Gastroesophageal sphincter (tissue), 3 donors: ENCODE data around the gene CLDN1.

ENCODE experiments used
- CTCF ChIP-seq, 4 experiments: fragments of 200-600 bp in 2 of 4; fragments of 450-650 bp in 2 of 4; sonication (generic) in 1 of 4; IDR thresholded peaks; one replicate each; pipeline ENCODE4 v1.5.1; 2017 to 2019; ENCODE audit warnings: antibody characterized with exemption in 4 of 4, mild to moderate bottlenecking in 2 of 4, moderate library complexity in 2 of 4
- EP300 ChIP-seq: sonication (generic); formaldehyde crosslinking; IDR thresholded peaks from one replicate; pipeline ENCODE4 v1.6.1; 2017; ENCODE audit warnings: antibody characterized with exemption, mild to moderate bottlenecking
- POLR2A ChIP-seq, 2 donors: fragments of 450-650 bp; IDR thresholded peaks; one replicate each; pipeline ENCODE4 v1.6.1; 2017; ENCODE audit warnings: antibody characterized with exemption in 2 of 2, mild to moderate bottlenecking in 2 of 2, moderate library complexity in 1 of 2
- POLR2AphosphoS5 ChIP-seq: sonication (generic); formaldehyde crosslinking; IDR thresholded peaks from one replicate; pipeline ENCODE4 v1.6.1; 2017; ENCODE audit warnings: antibody characterized with exemption

DNA sequence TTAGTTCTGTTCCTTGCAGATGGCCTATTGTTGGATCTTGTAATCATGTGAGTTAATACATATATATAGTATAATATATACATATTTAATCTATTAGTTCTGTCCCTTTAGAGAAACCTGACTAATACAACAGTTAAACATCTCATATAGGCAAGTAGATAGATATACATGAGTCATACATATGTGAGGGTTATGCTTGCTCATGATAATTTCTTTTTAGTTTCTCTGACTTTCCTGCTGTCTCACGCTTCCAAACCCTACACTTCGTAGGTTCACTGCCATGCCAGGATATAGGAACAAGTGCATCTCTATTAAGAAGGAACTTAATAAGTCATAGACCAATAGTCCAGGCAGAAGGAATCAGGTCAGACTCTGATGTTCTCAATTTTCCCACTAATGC is 48.9 kb upstream of the CLDN1 start:
- TF ChIP-seq CTCF (IDR thresholded peaks at IDR 0.05), result no peak
- no peak for TF ChIP-seq POLR2A (IDR thresholded peaks at IDR 0.05)
- no peak for TF ChIP-seq EP300
- no peak for TF ChIP-seq POLR2AphosphoS5
